AML-193 (cell line): Measurements from ENCODE around the gene SSBP1.
"Not testable (repeated sequence)": the region's sequence is repeated elsewhere in the genome, so short reads cannot be mapped to it uniquely, and the experiment has no call there.

Source experiments
- DNase-seq, 2 experiments: peaks; one replicate each; lab custom pipeline; 2025; lab: John Stamatoyannopoulos, UW

Gene SSBP1

DNA sequence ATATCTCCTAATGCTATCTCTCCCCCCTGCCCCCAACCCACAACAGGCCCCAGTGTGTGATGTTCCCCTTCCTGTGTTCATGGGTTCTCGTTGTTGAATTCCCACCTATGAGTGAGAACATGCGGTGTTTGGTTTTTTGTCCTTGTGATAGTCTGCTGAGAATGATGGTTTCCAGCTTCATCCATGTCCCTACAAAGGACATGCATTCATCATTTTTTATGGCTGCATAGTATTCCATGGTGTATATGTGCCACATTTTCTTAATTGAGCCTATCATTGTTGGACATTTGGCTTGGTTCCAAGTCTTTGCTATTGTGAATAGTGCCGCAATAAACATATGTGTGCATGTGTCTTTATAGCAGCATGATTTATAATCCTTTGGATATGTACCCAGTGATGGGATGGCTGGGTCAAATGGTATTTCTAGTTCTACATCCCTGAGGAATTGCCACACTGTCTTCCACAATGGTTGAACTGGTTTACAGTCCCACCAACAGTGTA lies 32.0 kb downstream of the SSBP1 start:
- DNase-seq, result not testable (repeated sequence)

DNA sequence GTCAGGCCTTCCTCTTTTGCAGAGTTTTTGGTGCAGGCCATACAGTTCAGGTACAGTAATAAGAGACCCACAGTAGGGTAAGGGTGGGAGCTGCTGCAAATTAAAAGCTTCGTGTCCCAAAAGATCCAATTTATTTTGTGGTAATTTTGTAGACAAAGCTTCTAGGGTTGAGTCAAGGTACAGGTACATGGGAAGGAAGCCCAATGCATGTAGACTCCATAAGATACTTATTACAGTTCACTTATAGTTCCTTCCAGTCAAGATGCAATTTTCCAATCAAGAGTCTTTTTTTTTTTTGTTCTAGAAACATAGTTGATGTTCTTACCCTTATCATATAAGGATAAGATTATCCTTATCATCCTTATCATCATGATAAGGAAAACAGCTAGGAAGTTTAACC lies 38.2 kb downstream of the SSBP1 start, which contains the start of gene TAS2R4:
Gene TAS2R4 (plus strand): TSS at position 301 of the 400 bp plus-strand sequence. CDS start 1,815 bp downstream, outside the sequence.
- DNase-seq, result no peak

DNA sequence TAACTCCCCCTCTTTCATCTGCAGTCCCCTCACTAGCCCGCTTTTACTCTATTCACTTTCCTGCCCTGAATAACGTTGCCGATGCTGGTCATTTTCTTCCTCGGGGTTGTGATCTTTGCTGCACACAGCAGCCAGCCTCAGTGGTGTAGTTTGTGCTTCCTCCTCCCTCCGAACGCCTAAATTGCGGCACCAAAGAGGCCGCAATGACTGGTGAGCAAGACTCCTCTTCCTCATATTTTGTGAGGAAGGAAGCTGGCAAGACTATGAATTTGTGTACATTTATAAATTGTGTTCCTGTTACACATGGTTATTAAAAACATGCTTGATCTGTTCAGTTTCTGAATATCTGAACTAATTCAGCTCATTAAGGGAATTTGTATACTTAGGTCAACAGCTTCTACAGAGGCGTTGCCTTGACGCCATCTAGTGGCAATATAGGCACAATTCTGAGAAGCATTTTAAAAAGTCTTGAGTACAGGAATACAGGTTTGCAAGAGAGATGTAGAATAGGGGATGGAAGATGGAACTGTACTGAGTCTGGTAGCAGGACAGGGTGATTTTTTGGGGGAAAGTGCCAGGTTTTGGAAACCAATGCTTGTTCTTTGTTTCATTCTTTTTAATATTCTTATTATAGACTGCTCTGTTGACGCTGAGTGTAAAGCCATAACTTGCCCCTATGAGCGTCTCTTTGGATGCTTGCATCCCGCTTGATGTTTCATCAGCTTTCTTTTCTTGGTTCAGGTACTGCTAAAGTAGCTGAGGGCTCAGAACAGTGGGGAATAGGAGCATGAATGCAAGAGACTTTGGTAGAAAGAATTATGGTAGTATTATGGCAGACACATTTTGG lies 47.8 kb downstream of the SSBP1 start:
- DNase-seq, result peak; percentile 60 to 71

- DNase-seq, result no peak
Observed at GRCh38 chr7:141788296-141788695, 50.1 kb downstream of the SSBP1 start.

GRCh38 chr7:141789917-141790316 lies 51.8 kb downstream of the SSBP1 start, which contains the start of gene TAS2R5:
Gene TAS2R5 (plus strand): TSS chr7:141790217. CDS start chr7:141790362, 145 bp downstream.
- DNase-seq, result no peak

- DNase-seq, result no peak
Observed at GRCh38 chr7:141792526-141792925, 54.4 kb downstream of the SSBP1 start.
